Measurements from ENCODE around the gene NRP1.

Gene NRP1

DNA sequence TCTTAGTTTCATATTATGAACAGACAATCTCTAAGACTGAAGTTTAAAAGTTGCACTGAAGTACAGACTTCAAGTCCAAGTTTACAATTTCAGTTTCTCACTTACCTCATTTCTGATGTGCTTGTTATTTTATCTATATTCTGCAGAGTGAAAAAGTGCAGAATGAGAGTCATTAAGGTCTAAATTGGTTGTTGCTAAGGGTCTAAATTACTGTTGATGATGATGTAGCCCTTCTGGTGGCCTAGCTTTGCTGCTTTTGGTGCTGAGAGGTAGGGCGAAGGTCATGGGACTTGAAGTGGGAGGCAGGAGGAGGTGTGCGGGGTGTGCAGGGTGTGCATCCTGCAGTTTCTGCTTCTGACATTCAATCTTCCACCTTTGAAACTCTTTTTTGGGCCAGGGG, 38.8 kb upstream of the NRP1 start:
- no peak overlapping the region for H3K4me2 ChIP-seq (ENCODE audit: low read length)
- H3K27ac ChIP-seq: no peak overlapping the region
- no peak overlapping the region for H3K9ac ChIP-seq
- TF ChIP-seq CTCF (IDR thresholded peaks at IDR 0.05): no peak
- H3K79me2 ChIP-seq: no peaks in the 10 kb centered on the region
- H3K4me1 ChIP-seq: no peaks in the 10 kb centered on the region
- H3K9me3 ChIP-seq (ENCODE audit: control insufficient read depth, low read length): no peaks in the 10 kb centered on the region
- no peak overlapping the region for H2AFZ ChIP-seq
- no peak overlapping the region for H3K4me3 ChIP-seq (ENCODE audit: low read depth, low read length)
- no peaks in the 10 kb centered on the region for H3K27me3 ChIP-seq (ENCODE audit: control insufficient read depth, insufficient read depth, low read length)
- no peaks in the 10 kb centered on the region for H3K36me3 ChIP-seq (ENCODE audit: control insufficient read depth, insufficient read depth, low read length)

DNA sequence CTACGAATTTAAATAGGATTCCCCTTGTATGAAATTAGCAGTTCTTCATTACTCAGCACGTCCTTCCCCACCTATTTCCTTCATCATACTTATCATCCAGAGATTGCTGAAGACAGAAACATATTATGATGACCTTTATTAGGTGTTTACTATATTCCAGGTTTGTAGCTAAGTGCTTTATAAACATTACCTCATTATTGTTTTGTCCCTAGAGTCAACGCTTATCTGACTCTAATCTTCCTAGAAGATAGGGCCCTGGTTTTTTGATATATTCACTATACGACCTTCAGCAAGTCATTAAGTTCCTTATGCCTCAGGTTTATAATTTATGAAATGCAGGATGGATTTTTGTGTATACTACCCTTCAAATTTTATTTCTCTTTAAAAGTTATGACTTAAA, 36.8 kb upstream of the NRP1 start:
- Histone ChIP-seq H3K4me3 (ENCODE audit: low read depth, low read length) (no peak overlapping the region), H3K4me1 (no peaks in the 10 kb centered on the region), H3K9ac (no peak overlapping the region), H3K27ac (no peak overlapping the region), H3K27me3 (ENCODE audit: control insufficient read depth, insufficient read depth, low read length) (no peaks in the 10 kb centered on the region), H3K79me2 (no peaks in the 10 kb centered on the region), H3K4me2 (ENCODE audit: low read length) (no peak overlapping the region), H3K36me3 (ENCODE audit: control insufficient read depth, insufficient read depth, low read length) (no peaks in the 10 kb centered on the region), H2AFZ (no peak overlapping the region), H3K9me3 (ENCODE audit: control insufficient read depth, low read length) (no peaks in the 10 kb centered on the region)
- no peak for TF ChIP-seq CTCF (IDR thresholded peaks at IDR 0.05)

- H3K4me3 ChIP-seq (ENCODE audit: low read depth, low read length): no peak overlapping the region
- H3K9ac ChIP-seq: no peak overlapping the region
- H3K27ac ChIP-seq: no peak overlapping the region
- H3K9me3 ChIP-seq (ENCODE audit: control insufficient read depth, low read length): no peaks in the 10 kb centered on the region
- no peak overlapping the region for H3K4me2 ChIP-seq (ENCODE audit: low read length)
- H3K79me2 ChIP-seq: no peaks in the 10 kb centered on the region
- no peaks in the 10 kb centered on the region for H3K4me1 ChIP-seq
- no peak for TF ChIP-seq CTCF (IDR thresholded peaks at IDR 0.05)
- H3K36me3 ChIP-seq (ENCODE audit: control insufficient read depth, insufficient read depth, low read length): no peaks in the 10 kb centered on the region
- H2AFZ ChIP-seq: no peak overlapping the region
- H3K27me3 ChIP-seq (ENCODE audit: control insufficient read depth, insufficient read depth, low read length): no peaks in the 10 kb centered on the region
Observed at GRCh38 chr10:33370434-33370930, 36.0 kb upstream of the NRP1 start.

DNA sequence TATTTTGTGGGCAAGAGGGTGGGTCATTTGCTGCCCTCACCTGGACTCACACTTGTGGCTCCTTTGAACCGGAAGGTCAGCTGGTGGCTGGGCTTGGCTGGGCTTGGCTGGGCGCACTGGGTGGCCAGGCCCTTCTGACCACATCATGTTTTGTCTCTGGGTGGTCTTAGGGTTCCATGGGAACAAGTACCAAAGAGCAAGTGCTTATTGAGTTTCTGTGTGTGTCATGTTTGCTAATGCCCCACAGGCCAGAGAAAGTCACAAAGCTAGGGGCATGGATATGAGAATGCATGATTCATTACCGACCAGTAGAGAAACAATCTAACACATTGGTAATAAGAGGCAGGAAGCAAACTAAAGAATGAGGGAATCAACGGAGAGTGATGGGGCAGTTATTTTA, 33.6 kb upstream of the NRP1 start:
- no peak overlapping the region for H3K9ac ChIP-seq
- no peak overlapping the region for H3K27ac ChIP-seq
- no peak overlapping the region for H3K4me3 ChIP-seq (ENCODE audit: low read depth, low read length)
- no peak overlapping the region for H2AFZ ChIP-seq
- H3K36me3 ChIP-seq (ENCODE audit: control insufficient read depth, insufficient read depth, low read length): no peaks in the 10 kb centered on the region
- no peaks in the 10 kb centered on the region for H3K4me1 ChIP-seq
- H3K79me2 ChIP-seq: no peaks in the 10 kb centered on the region
- H3K4me2 ChIP-seq (ENCODE audit: low read length): no peak overlapping the region
- H3K9me3 ChIP-seq (ENCODE audit: control insufficient read depth, low read length): no peaks in the 10 kb centered on the region
- H3K27me3 ChIP-seq (ENCODE audit: control insufficient read depth, insufficient read depth, low read length): no peaks in the 10 kb centered on the region
- no peak for TF ChIP-seq CTCF (IDR thresholded peaks at IDR 0.05)

DNA sequence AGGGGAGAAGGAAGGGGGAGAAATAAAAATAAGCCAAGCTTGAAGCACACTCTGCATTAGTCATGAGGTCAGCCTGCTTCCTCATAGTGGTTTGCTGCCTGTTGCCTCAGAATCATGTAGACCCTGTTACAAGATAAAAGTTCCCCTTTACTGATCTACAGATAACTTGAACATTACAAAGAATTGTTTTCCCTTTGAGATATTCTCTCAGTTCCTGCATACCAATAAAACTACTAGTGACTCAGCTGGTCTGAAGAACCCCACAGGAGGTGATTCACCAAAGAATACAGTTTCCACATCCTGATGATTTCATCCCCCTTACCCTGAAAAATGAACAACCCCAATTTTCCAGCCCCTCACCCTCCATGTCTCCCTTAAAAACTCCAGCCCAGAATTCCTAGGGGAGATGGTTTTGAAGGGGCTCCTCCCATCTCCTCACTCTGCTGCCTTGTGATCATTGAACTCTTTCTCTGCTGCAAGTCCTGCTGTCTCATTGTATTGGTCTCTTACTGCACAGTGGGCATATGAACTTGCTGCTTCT, 31.5 kb upstream of the NRP1 start:
- H3K9ac ChIP-seq: no peak overlapping the region
- H3K4me3 ChIP-seq (ENCODE audit: low read depth, low read length): no peak overlapping the region
- H3K27me3 ChIP-seq (ENCODE audit: control insufficient read depth, insufficient read depth, low read length): no peaks in the 10 kb centered on the region
- no peak overlapping the region for H3K4me2 ChIP-seq (ENCODE audit: low read length)
- H3K9me3 ChIP-seq (ENCODE audit: control insufficient read depth, low read length): no peaks in the 10 kb centered on the region
- H3K27ac ChIP-seq: no peak overlapping the region
- H3K4me1 ChIP-seq: no peaks in the 10 kb centered on the region
- no peak for TF ChIP-seq CTCF (IDR thresholded peaks at IDR 0.05)
- H2AFZ ChIP-seq: no peak overlapping the region
- no peaks in the 10 kb centered on the region for H3K36me3 ChIP-seq (ENCODE audit: control insufficient read depth, insufficient read depth, low read length)
- no peaks in the 10 kb centered on the region for H3K79me2 ChIP-seq

Measured in parathyroid adenoma (tissue), 2 donors.